ENCODE results near the gene IGFL1.
"Not testable (repeated sequence)": the region's sequence is repeated elsewhere in the genome, so short reads cannot be mapped to it uniquely, and the experiment has no call there.

The IGFL1 gene

DNA sequence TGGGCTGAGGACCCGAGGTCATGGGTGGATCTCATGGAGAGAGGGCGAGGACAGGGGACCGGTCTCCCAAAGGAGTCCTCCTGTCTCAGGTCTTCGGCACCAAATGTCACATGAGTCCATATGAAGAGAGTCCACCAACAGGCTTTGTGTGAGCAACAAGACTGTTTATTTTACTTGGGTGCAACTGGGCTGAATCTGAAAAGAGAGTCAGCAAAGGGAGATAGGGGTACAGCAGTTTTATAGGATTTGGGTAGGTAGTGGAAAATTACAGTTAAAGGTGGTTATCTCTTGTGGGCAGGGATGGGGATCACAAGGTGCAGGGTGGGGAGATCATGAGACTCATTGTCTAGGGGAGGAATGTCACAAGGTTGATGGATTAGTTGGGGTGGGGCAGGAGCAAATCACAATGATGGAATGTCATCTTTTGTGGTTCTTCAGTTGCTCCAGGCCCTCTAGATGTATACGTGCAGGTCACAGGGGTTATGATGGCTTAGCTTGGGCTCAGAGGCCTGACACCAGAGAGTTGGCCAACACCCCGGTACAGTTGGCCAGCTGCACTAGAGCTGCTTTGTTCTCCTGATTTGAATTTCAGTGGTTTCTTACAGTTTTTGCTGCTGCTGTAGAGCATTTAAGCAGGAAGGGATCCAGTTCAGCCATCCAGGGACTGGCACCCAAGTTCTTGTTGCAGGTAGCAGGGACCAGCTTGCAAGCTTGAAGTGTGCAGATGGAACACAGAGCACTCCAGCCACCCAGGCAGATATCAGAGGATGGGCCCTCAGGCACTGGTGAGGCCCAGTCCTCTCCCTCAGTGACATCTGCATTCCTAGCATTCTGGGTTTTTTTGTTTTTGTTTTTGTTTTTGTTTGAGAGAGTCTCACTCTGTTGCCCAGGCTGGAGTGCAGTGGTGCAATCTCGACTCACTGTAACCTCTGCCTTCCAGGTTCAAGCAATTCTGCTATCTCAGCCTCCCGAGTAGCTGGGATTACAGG, 26.4 kb upstream of the IGFL1 start:
- no peak for DNase-seq

DNA sequence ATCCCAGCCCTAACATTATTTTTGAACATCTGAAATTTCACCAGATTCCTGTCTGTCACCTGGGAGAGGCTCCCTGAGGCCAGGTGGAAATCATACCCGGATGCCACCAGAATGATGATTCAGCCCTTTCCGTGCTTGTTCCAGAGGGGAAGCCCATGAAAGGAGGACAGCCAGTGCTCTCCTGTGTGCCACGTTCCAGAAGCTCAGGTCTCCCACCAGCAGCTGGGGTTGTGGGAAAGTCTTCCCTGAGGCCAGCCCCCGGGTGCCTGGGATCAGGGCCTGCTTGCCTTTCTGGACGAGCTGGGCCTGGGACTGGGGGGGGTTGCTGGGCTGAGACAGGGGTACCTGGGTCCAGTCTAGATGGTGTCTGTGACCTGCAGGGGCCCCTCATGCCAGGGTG, 25.5 kb upstream of the IGFL1 start:
- DNase-seq: no peak

DNA sequence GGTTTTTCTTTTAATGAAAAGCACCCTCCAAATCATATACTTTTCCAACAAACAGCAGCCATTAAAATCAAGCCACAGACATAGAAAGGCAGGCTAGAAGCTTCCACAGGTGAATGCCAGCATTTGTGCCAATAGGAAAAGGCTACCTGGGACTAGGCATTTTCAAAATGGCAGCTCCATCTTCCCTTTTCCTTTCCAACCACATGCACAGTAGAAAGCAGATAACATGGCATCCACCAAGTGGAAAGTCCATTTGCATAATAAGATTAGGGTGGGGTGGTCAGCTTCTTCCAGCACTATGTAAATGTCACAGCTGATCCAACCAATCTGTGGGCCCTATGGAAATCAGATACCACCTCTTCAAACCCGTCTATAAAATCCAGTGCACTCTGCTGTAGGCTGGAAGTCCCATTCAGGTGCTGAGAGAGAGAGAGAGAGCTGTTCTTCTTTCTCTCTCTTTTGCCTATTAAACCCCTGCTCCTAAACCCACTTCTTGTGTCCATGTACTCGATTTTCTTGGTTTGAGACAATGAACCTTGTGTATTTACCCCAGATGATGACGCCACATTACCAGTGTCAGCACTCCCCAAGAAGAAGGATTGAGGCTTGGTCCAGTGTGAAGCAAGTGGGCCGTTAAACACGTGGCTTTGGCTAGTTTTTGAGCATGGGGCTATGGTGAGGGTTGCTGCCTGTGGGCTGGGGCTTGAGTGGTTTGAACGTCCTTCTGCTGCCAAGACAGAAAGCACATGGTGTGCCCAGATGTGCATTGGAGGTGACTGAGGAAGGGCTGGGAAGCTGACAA, 24.2 kb upstream of the IGFL1 start:
- DNase-seq: peak; percentile 85

DNA sequence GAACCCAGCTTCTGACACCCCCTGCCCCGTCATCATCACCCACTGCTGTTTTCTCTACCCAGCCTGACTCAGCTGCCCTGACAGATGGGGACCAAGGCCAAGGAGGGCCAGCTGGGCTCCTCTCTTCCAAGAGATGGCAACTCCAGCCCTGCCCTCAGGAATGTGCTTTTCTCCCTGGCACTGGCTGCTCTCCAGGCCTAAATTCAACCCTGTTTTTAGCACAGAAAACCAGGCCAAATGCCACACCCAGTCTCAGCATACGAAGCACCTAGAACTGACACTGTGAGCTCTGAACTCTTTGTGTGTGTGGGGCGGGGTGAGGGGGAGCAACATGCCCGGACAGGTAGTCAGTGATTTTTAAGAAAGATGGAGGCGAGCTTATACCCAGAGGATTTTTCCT, 23.4 kb upstream of the IGFL1 start:
- no peak for DNase-seq

DNA sequence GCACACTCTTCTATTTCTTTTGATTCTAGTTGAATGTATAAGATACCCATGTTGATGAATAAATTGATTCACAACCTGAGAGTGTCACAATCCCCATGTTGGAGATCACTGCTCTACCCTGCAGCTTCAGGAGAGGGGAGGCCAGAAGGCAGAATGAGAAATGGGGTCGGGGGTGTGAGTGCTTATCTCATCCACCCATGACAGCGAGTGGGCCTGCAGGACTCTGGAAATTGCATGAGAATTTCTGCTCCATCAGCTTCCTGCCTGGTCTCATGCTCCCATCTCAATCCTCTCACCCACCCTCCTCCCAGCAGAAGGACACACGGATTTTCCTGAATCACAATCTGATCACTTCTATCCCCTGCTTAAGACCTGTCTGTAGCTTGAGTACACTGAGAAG, 22.9 kb upstream of the IGFL1 start:
- DNase-seq: no peak

DNA sequence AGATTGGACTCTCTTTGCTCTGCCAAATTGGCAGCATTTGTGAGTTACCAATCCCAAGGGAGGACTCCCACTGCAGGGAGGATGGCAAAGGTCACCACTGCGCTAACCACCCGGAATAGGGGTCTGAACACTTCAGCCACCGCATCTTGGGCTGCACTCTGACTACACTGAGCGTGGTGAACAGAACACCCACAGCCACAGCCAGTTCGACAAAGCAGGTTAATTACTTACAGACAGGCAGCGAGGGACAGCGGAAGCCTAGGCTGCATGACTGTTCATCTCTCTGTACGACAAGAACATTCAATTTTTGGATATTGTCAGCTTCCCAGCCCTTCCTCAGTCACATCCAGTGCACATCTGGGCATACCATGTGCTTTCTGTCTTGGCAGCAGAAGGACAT, 21.7 kb upstream of the IGFL1 start:
- DNase-seq: not testable (repeated sequence)

DNA sequence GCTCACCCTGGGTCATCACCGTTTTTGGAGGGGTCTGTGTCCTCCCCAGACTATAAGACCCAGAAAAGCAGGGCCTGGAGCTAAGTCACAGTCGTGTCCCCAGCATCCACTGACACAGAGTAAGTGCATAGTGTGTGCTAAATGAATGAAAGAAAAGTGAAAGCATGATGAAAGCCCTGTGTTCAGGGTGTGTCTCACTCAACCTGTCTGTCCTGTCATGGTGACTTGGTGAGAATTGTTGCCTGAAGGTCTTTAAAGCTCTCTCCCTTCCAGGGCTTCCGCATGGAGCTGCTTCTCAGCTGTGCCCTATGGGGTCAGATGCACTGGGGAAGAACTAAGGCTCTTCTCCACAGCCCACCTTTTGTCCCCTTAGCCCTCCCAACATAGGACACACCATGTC, 20.5 kb upstream of the IGFL1 start:
- no peak for DNase-seq

DNA sequence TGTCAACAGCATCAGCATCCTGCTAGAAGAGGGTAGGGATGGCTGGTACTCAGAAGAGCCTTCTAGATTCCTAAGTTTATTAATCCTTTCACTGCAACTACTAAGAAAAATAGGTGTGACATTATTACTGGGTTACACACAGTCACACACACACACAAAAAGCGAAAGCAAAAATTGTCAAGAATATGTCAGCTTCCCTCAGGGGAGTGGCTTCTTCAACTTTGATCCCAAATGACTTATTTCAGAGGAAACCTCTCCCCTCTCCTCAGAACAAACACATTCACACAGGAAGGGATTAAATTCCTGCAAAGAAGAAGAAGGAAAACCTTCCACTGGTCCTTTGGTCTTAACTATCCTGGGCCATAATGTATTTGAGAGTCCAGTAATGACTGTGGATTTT, 20.1 kb upstream of the IGFL1 start:
- DNase-seq: no peak

DNA sequence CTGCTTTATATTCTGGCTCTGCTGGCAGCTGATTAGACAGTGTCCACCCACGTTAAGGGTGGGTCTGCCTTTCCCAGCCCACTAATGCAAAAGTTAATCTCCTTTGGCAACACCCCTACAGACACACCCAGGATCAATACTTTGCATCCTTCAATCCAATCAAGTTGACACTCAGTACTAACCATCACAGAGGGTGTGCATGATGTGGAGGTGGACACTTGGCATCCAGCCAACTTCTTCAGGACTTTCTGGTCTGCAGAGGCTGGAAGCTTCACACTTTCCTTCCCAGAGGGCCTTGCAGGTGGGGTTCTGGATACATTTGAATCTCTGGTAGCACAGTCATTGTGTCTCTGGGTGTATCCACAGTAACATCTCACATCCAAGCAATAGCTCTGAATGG, 18.9 kb upstream of the IGFL1 start:
- DNase-seq: peak; percentile 36

DNA sequence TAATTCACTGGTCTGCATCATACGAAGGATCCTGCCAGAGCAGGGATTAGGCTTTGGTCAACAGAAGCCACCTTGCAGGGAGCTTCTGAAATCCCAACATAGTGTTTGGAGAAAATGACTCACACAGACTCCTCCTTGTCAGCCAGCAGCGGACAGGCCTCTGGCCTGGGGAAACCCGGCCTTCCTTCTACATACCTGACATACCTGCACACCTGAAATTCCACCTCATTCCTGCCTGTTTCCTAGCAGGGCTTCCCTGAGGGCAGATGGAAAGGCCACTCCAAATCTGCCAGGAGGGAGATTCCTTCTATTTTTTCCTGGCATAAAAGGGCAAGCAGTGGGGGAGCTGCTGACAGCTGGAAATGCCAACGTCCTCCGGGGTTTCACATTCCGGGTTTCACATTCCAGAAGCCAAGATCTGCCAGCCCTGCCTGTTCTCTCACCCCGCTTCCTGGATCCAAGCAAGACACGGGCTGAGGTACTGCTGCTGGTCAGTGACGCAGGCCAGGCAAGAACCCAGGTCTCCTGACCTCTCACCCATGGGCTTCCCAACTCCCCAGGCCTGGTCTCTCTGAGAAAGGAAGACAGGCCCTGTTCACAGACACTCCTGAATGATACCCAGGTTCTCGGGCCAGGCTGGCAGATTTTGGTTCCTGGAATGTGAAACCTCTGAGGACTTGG, 18.2 kb upstream of the IGFL1 start:
- no peak for DNase-seq

DNA sequence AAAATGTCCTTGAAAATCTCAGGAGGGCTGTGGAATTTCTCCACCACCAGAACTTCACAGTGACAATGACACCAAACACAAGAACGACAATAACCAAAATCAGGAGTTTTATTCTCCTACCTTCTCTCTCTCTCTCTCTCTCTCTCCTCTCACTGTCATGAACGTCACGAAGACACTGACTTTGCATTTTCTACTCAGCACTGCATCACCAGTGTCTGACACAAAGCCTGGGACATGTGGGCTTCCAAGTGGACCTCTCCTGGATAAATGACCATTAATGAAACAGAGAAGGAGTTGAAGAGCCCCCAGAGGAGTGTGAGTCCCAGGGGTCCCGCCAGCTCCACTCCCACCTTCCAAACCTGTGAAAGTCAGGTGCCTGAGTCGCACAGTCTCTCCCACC, 16.9 kb upstream of the IGFL1 start:
- not testable (repeated sequence) for DNase-seq

DNA sequence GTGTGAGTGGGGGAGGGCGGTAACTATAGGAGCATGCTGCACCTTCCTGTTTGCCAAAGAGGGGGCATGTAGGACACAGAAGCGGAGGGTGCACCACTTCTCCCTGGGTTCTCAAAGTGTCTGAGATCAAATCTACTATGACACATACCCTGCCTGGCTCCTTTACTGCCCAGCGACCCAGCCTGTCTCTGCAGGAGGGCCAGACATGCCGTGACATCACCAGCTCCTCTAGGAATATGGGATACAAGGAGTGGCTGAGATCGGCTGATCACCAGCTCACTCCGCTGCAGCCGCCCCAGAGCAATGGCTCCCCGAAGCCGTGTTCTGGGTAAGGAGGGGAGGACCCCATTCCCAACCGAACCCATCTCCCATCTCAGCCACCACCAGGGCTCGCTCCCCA, 16.4 kb upstream of the IGFL1 start:
- no peak for DNase-seq

DNA sequence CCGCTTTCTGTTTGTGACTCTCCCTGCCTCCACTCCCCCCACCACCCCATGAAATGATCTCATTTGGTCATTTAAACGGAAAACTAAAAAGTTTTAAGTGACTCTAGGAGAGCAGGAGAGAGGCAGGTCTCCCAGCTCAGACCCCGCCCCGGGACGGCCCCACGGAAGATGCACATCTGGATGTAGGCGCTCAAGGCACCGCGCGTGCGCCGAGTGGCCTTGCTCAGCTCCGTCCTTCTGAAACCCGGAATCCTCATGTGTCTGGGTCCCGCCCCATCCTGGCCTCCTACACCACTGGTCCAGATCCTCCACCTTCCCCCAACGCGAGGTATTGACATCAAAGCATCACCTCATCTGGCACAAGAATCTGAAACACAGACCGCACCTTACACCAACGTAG, 15.7 kb upstream of the IGFL1 start:
- no peak for DNase-seq

DNA sequence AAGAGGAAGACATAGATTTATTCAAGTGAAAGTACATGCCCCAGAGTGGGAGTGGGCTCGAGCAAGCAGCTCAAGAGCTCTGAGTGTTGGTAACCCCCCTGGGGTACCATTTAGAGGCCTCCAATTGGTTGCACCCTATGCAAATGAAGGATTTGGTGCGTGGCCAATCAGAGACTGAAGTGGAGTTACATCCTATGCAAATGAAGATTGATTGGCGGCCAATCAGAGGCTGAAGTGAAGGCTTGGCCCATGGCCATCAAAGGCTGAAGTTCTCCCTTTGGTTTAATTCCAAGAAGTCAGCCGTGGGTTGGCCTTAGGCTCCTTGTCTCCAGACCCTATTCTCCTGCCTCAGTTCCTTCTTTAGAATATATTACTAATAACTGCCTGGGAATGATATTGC, 12.9 kb upstream of the IGFL1 start:
- peak; percentile 51 for DNase-seq

DNA sequence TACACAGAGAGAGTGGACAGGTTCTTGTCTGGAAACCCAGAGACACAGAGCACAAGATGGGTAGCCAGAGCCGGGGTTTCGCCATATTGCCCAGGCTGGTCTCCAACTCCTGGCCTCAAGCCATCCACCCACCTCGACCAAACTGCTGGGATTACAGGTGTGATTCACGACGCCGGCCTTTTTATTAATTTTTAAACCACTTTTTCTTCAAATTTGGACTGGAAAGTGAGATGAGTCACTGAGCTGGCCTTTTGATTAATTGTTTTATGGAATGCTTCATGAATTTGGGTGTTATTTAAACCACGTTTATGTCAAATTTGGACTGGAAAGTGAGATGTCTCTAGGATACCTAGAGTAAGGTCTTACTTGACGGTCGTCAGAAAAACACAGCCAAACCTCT, 12.1 kb upstream of the IGFL1 start:
- no peak for DNase-seq

DNA sequence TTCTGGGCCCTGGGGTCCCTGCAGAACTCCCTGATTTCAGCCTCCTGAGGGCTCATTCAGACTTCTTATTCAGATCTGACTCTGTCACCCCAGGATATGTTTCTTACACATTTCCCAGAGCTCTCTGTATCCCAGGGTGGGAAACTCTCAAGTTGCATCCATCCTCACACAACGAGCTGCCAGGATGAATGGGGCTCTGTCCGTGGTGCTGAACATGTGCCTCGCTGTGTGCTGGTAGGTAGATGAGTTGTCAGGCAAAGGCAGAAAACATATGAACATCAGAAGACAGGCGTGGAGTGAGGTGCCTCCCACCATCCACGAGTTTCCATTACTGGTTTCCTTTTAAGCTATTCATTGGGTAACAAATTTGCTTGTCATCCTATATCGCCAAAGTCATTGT, 11.4 kb upstream of the IGFL1 start:
- DNase-seq: no peak

DNA sequence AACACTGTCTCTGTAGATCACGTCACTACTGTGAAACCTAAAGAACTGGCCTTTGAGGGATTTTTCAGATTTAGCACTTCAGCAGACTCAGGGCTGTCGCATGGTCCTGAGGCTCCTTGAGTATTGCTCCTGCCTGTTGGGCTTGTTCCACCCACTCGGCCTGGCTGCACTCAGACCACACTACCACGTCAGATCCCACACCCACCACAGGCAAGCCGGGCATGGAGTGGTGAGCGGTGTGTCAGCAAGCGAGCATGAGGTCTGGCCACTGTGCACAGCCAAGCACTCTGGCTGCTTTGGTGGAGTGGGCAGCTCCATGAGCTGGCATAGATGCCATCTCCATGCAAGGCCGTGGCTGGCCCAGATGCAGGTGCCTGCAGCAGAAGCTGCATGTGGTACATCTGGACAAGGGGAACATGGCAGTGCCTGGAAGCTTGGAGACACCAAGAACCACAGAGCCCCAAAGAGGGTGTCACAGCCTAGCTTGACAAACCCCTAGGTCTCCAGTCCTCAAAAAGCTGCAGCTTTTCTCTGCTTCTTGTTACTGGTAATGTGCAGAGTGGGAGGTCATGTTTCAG, 9.4 kb upstream of the IGFL1 start:
- no peak for DNase-seq

DNA sequence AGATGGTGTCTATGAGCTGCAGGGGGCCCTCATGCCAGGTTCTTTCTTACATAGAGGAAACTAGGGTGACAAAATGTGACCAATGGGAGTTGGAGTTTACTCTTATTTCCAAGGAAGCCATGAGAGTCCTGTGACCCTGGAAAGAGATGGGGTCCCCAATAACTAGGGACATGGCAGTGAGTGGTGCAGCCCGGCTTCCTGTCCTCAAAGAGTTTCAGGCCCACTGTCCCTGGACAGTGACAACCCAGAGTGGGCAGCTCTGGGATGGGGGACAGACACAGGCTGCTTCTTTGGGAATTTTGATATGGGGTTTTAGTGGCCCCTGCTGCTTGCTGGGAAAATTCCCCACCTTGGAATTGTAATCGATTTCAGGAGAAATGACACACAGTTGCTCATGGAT, 8.4 kb upstream of the IGFL1 start:
- no peak for DNase-seq

DNA sequence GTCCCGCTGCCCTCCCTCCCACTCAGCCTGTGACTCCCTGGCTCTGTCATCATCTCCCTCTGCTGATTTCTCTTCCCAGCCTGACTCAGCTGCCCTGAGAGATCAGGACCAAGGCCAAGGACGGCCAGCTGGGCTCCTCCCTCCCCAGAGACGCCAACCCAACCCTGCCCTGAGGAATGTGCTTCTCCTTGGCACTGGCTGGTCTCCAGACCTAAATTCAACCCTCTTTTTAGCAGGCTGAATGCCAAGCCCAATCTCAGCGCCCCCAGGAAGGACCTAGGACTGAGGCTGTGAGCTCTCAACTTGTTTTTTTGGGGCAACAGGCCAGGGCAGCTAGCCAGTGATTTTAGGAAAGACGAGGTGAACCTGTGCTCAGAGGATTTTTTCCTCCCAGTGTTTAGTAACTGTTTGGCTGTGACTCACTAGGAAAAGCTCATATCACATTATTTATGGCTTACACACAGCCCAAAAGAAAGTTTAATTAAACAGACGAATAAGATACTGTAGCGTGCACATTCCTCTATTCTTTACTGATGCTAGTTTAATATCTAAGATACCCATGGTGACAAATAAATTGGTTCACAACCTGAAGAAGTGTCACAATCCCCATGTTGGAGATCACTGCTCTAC, 7.4 kb upstream of the IGFL1 start:
- DNase-seq: no peak

DNA sequence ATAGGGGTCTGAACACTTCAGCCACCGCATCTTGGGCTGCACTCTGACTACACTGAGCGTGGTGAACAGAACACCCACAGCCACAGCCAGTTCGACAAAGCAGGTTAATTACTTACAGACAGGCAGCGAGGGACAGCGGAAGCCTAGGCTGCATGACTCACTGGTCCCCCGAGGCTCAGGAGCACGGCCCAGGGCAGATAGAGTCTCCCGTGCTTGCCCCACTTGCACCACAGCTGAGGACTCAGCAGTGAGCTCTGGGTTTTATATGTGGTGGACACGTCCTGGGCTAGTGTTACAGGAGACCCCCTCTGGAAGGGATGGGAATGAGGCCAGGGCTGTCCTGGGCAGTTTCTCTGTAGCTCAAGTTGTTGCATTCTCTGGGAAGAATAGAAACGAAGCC, 5.8 kb upstream of the IGFL1 start:
- not testable (repeated sequence) for DNase-seq

DNA sequence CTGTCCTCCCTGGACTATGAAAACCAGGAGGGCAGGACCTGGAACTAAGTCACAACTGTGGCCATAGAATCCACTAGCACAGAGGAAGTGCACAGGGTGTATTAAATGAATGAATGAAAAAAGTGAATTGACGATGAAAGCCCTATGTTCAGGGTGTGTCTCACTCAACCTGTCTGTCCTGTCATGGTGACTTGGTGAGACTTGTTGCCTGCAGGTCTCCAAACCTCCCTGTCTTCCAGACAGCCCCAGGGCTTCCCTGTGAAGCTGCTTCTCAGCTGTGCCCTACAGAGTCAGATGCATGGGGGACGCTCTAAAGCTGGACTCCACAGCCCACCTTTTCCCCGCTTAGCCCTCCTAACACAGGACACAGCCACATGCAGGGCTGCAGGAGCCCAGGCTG, 4.8 kb upstream of the IGFL1 start:
- DNase-seq: no peak

DNA sequence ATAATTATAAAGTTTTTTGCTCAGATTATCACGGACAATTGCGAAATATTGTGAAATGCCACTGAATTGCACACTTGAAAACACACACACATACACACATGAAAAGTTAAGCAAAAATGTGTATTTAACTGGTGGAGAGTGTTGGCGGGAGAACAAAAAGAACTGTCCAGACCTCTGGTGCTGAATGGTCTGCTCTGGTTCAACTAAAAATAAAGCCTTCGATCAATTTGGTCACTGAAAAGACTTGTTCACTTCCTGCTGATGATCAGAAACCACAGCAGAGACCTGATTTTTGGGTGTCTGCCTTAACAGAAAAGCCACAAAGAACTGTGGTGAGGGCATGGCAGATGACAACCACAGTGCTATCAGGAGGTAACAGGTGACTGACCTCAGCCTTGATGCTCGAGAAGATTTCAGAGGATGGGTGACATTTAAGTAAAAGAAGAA, 4.0 kb upstream of the IGFL1 start:
- DNase-seq: no peak

All from NCI-H82 (cell line).